Left ventricle myocardium inferior (tissue), 1 donor: ENCODE measurements around the gene ESM1. TPM values are rescaled to one million over a fixed set of nuclear protein-coding genes. Genes with fewer than 3 reads are reported as not detected.

Experiments
- DNase-seq: peaks from one replicate; pipeline ENCODE4 v3.0.0-alpha.2; 2020
- H3K27ac ChIP-seq: fragments of 200-600 bp; replicated peaks from 2 replicates; pipeline ENCODE4 v1.8.0; 2021
- H3K27me3 ChIP-seq: fragments of 200-600 bp; 2 replicates; pipeline ENCODE4 v1.8.0; 2021; ENCODE audit warnings: low read depth
- H3K36me3 ChIP-seq: fragments of 200-600 bp; 2 replicates; pipeline ENCODE4 v1.8.0; 2021
- H3K4me1 ChIP-seq: fragments of 200-600 bp; 2 replicates; pipeline ENCODE4 v1.8.0; 2021
- H3K4me3 ChIP-seq: fragments of 200-600 bp; 2 replicates; pipeline ENCODE4 v1.8.0; 2021; ENCODE audit warnings: mild to moderate bottlenecking, moderate library complexity
- H3K9me3 ChIP-seq: fragments of 200-600 bp; replicated peaks from 2 replicates; pipeline ENCODE4 v1.8.0; 2021
- CTCF ChIP-seq: fragments of 200-600 bp; IDR thresholded peaks from 2 replicates; pipeline ENCODE4 v1.8.0; 2021; ENCODE audit warnings: antibody characterized with exemption, mild to moderate bottlenecking, borderline replicate concordance
- intact Hi-C: fragments of 100-400 bp; cut with micrococcal nuclease; formaldehyde crosslinking; loops from one replicate; pipeline ENCODE4 v1.11.0; 2022
- total RNA-seq: library from RNA; stranded (reverse); fragmentation: NEBNext Ultra II Directional; extraction: Animal tissue kit (Norgen Biotek cat#: 25700); gene quantifications from one replicate; pipeline ENCODE4 v1.2.1, GENCODE V29; 2021
- donor health status: DM: no; HTN: yes; CAD: no; lungs with severe emphysema.

Gene ESM1
- total RNA-seq, 1 donor from 2014 or later = 1.2 TPM

- Histone ChIP-seq H3K27ac (no peak overlapping the region), H3K27me3 (peaks cover 82% of the 10 kb centered on the region), H3K9me3 (no peaks in the 10 kb centered on the region), H3K36me3 (no peaks in the 10 kb centered on the region), H3K4me1 (no peaks in the 10 kb centered on the region), H3K4me3 (no peak overlapping the region)
- no peak for DNase-seq
- no peak for TF ChIP-seq CTCF
- intact Hi-C loops = no loop called here
Observed at GRCh38 chr5:54993318-54993717, 7.9 kb upstream of the ESM1 start.

DNA sequence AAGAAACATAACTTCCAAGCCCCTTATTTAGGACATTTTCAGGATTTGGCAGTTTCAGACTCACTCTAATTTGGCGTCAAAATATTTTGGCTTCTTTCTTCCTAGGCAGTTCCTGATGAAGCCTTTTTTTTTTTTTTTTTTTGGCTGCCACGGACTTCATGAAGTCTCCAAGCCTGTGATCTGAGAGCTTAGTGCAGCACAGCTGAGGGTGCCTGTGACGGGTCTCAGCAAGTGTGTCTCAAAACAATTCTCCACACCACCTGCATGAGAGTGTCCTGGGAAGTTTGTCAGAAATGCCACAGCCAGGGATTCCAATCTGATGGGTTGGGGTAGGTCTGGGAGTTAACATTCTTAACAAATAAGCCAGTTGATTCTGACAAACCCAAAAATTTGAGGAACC is 6.0 kb upstream of the ESM1 start:
- no peaks in the 10 kb centered on the region for H3K4me1 ChIP-seq
- H3K36me3 ChIP-seq = no peaks in the 10 kb centered on the region
- peaks cover 82% of the 10 kb centered on the region for H3K27me3 ChIP-seq
- H3K27ac ChIP-seq = no peak overlapping the region
- H3K9me3 ChIP-seq = no peaks in the 10 kb centered on the region
- no peak overlapping the region for H3K4me3 ChIP-seq
- DNase-seq = no peak
- intact Hi-C loops = no loop called here
- TF ChIP-seq CTCF = no peak

- H3K4me1 ChIP-seq = no peaks in the 10 kb centered on the region
- no peaks in the 10 kb centered on the region for H3K9me3 ChIP-seq
- DNase-seq = no peak
- H3K4me3 ChIP-seq = no peak overlapping the region
- H3K27ac ChIP-seq = no peak overlapping the region
- H3K27me3 ChIP-seq = peaks cover 84% of the 10 kb centered on the region
- no peak for TF ChIP-seq CTCF
- intact Hi-C loops = no loop called here
- no peaks in the 10 kb centered on the region for H3K36me3 ChIP-seq
Observed at GRCh38 chr5:54990841-54991258, 5.5 kb upstream of the ESM1 start.

DNA sequence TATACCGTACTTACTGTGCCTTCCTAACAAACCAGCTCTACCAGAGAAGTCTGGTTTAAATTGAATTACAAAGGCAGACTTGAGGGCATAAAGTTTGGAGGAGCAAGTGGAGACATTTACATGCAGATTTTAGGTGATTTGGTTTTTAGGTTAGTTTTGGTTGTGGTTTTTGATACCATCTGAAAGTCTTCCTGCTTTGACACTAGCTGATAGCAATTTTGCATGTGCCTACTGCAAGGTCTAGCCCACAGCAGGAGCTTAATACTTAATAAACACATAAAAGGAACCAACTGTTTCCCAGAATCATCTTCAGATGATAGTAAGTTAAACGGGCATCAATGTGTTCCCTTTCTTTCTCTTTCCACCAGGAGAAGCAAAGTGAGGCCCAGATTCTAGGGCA is 3.4 kb upstream of the ESM1 start:
- H3K27ac ChIP-seq = no peak overlapping the region

DNA sequence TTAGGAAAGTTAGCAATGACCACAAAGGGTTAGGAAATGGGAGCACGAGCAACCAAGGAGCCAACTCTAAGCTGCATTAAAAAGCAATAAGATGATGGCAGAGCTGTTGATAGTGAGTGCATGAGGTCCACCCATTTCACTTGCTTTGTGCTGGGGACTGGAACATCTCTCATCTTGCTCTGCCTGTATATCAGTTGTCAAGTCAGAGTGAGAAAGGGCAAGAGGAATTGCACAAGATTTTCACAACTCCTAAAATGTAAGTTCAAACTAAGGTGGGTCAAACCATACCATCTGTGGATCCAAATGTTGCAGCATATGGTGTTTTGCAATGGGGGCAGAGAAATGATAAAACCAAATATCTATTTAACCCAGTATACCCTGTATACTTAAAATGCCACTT is 2.8 kb upstream of the ESM1 start:
- no peak for DNase-seq
- Histone ChIP-seq H3K4me3 (no peak overlapping the region), H3K9me3 (no peaks in the 10 kb centered on the region), H3K27me3 (peaks cover 89% of the 10 kb centered on the region), H3K36me3 (no peaks in the 10 kb centered on the region), H3K4me1 (no peaks in the 10 kb centered on the region), H3K27ac (no peak overlapping the region)
- intact Hi-C loops = no loop called here
- TF ChIP-seq CTCF = no peak

More for the DNA sequence above, 3.4 kb upstream of the ESM1 start:
- Histone ChIP-seq H3K4me1 (no peaks in the 10 kb centered on the region), H3K36me3 (no peaks in the 10 kb centered on the region), H3K4me3 (no peak overlapping the region), H3K9me3 (no peaks in the 10 kb centered on the region), H3K27me3 (peaks cover 89% of the 10 kb centered on the region)
- intact Hi-C loops = no loop called here
- no peak for DNase-seq
- TF ChIP-seq CTCF = no peak

GRCh38 chr5:54986269-54986654 is 869 bp upstream of the ESM1 start:
- TF ChIP-seq CTCF = no peak
- Histone ChIP-seq H3K4me1 (no peaks in the 10 kb centered on the region), H3K4me3 (no peak overlapping the region), H3K27ac (no peak overlapping the region), H3K36me3 (no peaks in the 10 kb centered on the region), H3K9me3 (no peaks in the 10 kb centered on the region), H3K27me3 (peaks cover 93% of the 10 kb centered on the region)
- DNase-seq = no peak
- intact Hi-C loops = no loop called here
